DMS53 treated with DMSO at 0.1 percent for 48 hours (cell line): ENCODE results near the gene LDLRAD4.

Source experiments
- DNase-seq: peaks from one replicate; lab custom pipeline; 2025; ENCODE audit not compliant: unreplicated experiment; lab: John Stamatoyannopoulos, UW

LDLRAD4 gene

DNA sequence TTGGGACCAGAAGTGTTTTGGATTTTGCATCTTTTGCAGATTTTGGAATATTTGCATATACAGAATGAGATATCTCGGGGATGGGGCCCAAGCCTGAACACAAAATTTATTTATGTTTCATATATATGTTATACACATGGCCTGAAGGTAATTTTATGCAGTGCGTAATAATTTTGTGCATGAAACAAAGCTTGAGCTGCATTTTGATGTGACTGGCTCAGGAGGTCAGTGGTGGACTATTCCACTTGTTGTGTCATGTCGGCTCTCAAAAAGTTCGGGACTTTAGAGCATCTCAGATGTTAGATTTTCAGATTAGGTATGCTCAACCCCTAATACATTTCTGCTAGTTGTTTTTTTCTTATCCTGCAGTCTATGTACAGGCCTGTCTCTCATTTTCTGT lies 362.4 kb downstream of the LDLRAD4 start:
- DNase-seq, result no peak

DNA sequence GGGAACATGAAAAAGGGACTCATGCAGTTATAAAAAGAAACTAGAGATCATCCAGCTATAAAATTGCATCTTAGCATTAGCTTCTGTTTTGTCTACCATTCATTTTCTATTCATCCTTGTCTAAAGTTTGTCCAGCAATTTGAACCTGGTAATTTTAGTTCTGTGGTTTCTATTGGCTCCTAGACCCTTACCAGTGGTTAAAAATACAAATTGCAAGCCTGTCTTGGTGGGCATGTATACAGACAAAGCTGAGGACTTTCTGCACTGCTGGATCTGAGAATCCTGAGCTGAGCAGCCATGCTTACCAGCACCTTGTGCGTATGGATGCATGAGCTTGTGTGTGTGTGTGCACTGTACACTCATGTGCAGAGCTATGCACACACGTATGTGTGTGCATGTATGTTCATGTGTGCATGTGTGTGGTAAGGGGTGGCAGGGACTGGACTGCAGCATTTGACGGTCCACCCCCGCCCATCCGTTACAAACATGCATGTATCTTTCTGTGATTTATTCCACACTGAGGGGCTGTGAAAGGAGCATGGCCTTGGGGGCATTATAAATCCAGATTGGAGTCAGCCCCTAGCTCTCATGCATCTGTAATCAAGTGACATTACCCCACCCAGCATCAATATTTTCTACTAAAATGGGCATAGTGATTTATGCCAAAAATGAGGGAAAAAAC lies 363.1 kb downstream of the LDLRAD4 start:
- DNase-seq, result no peak

DNA sequence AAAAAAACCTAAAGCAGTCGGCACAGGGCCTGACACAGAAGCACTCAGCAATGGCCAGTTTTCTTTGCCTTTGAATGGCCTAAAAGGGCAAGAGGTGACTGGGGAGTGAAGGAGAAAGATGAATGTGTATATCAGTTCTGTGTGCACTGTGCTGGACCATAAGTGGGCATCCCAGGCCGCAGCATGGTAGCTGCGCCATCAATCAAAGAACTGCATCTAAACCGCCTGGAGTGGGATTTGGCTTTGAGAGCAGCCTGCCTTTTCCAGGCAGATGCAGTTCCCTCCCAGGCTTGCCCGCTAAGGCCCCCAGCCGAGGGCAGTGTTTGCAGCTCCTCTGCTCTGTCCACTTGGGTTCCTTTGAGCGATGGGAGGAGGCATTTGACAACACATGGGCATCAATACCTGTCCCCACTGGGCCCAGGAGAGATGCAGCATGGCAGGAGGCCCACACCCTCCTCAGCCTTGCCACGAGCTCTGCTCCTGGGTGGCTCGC lies 363.7 kb downstream of the LDLRAD4 start:
- no peak for DNase-seq

GRCh38 chr18:13583576-13584550 lies 365.3 kb downstream of the LDLRAD4 start:
- no peak for DNase-seq

DNA sequence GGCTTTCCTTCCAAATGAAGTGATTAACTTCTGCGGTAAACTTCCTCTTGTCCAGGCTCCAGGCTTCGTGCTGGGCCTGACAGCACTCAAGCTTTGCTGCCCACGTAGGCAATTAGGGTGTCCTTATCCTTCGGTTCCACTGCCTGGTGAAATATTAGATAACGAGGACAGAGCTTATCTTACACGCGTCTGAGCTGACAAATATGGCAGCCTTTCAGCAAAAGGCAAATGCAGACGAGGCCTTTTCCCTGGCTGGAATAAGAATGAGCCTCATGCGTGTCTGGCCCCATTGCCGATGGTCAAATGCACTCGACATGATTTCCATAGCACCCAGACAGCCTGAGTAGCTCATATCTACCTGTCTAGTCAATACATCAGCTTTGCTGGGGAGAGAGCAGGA lies 366.3 kb downstream of the LDLRAD4 start:
- no peak for DNase-seq

DNA sequence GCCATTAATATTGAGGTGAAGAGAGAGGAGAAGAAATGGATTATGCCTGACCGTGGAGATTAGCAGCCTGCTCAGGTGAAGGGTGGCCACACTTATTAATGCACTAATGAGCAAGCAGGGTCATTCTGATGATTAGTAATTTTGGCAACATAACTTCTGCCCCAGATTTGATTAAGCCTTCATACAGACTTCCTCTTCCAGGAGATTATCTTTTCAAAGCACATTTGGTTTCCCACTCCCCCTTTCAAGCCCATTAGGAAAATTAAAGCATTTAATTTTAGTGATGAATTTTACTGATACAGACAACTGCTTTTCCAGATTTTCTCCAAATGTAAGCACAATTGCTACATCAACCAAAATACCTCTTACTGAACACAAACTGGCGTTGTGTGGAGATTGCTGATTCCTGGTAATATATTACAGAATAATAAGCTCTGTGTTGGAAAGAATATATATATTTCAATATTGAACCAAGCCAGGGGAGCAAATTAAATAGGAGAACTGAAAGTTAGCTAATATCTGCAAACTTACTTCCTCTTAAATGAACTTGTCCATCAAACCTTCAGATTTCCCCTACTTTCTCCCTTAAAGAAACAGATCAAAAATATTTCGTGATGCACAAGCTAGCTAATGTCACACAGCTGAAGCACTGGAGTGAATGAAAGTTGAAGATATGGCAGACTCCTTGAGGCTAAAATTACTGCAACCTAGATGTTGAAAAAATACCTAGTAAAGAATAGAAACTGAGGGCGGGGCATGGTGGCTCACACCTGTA lies 367.0 kb downstream of the LDLRAD4 start:
- no peak for DNase-seq

GRCh38 chr18:13587001-13587400 lies 368.4 kb downstream of the LDLRAD4 start:
- DNase-seq, result no peak

- DNase-seq, result no peak
Measured at GRCh38 chr18:13587477-13587876, 368.9 kb downstream of the LDLRAD4 start.

DNA sequence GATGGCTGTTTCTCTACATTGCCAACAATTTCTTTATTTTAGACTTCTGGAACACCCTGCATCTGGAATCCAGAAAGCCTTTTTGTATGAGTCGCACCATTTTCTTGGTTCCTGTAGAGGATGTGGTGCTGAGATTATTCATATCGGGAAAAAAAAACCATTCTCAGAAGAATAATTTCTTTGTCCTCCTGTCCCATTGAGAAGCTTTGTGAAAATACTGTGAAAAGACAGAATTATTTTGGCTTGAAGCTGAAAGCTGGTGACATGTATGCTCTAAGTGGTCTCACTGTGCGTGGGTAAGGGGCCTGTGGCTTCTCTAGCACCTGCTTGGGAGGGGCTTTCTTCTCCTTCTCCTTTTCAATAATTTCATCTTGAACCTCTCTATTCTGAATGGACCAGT lies 369.4 kb downstream of the LDLRAD4 start:
- DNase-seq, result no peak

DNA sequence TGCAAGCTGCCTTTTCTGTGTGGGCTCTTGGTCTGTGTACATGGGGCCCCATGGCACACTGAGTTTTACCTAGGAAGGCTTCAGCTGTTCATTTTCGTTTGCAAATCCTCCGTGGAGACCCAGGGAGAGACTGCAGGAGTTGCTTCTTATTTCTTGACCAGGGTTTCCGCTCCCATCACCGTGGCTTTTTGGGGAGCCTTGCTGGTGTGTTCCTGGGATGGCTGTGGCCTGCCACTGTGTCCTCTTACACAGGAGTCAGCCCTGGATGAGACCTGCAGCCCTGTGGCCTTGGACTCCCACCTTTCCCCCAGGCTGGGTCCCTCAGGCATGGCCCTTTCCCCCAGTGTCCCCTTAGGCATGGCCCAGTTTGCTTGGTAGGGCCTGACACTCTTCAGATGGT lies 370.8 kb downstream of the LDLRAD4 start:
- DNase-seq, result no peak

DNA sequence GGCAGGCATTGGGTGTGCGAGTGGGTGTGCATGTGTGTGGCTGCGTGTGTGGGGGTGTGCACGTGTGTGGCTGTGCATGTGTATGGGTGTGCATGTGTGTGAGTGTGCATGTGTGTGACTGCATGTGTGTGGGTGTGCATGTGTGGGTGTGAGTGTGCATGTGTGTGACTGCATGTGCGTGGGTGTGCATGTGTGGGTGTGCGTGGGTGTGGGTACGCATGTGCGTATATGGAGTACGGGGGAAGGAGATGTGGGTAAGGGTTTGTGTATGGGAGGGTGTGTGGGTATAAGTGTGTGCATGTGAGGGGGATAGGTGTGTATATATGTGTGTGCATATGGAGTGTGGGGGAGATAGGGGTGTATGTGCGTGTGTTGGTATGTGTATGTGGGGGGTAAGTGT lies 371.4 kb downstream of the LDLRAD4 start:
- no peak for DNase-seq

- no peak for DNase-seq
Measured at GRCh38 chr18:13592246-13592645, 373.7 kb downstream of the LDLRAD4 start.

GRCh38 chr18:13594551-13594950 lies 376.0 kb downstream of the LDLRAD4 start:
- no peak for DNase-seq

DNA sequence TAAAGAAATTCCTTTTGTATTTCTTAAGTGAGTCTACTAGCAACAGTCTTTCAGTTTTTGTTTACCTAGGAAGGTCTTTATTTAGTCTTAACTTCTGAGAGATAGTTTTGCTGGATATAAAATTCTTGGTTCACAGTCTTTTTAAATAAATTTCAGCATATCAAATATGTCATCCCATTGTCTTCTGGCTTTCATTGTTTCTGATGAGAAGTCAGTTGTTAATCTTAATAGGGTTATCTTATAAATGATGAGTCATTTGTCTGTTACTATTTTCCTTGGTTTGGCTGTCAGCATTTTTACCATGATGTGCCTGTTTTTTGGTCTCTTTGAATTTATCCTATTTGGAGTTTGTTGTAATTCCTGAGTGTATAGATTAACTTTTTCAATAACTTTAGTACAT lies 378.5 kb downstream of the LDLRAD4 start:
- no peak for DNase-seq

DNA sequence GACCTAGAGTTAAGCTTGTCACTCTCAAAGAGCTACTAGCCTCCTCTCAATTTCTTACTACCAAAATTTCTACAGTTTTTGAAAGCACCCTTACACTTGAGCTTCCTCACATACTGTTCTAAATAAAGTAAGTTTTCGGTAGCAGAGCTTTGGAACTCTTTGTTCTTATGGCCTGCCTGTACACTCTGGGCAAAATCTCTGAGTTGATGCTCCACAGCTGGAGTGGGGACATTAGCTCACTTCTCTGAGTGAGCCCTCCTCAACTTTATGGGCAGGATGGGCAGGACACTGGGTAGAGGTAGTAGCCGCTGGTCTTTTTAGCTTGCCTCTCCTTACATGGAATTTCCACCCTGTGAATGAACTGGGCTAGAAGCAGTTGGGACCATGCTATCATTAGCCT lies 380.0 kb downstream of the LDLRAD4 start:
- DNase-seq, result no peak

- no peak for DNase-seq
Measured at GRCh38 chr18:13599031-13599430, 380.5 kb downstream of the LDLRAD4 start.

DNA sequence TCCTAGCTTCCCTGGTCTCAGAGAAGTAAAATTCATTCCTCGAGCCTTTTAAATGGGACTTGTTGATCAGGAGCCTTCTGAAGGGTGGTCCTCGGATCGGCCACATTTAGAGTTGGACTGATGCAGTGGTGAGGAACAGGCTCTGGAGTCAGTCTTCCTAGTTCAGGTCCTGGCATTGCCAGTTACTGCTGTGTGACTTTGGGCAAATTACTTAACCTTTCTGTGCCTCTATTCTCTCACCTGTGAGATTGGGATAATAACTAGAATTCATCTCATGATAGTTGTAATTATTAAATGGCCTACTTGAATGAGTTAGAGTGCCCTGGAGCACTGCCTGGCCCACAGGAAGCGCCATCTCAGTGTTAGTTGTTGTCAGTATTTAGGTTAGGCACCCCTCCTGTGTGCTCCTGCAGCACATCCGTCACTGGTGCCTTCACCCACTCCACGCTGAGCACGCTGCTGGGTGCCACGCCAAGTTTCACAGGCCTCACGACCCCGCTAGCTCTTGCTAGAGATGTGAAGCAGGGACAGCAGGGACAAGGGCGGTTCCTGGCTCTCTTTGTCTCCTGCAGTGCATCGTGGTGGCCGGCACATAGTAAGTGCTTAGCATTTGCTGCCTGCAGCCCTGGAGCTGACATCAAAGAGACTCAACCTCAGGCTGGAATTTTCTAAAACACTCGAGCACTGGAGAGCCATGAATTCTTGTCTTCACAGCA lies 384.9 kb downstream of the LDLRAD4 start:
- DNase-seq, result no peak

DNA sequence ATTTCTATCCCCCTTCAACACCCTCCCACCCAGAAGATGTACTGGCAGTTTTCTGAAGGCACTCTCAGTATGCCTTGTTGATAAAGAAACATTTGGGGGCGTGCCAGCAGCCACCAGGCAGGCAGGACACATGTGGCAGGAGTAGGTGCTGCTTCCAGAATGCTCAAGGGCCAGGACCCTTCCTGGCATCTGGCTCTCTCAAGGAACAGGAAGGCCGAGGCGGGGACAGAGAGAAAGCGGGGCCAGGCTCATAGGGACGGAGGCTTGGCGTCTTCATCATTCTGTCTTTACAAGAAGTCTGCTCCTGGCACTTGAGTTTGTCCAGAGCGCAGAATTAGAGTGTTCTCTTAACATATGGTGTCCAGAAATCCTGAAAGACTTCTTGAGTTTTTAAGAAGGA lies 386.2 kb downstream of the LDLRAD4 start:
- no peak for DNase-seq

DNA sequence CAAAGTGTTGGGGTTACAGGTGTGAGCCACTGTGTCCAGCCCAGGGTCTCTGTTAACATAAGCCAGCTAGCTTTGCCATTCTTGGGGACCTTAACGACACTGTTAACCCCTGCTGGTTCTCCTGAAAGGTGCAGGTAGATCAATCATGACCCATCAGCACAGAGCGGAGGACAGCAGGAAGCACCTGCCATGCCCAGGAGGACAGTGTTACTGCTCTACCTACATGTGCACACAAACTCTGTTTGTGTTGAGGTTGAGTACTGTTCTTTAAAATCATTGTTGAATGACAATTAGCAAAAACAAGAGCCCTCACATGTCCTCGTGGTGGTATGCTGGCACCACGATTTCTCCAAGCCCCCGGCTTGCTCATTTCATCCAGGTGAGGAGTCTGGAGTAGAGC lies 386.9 kb downstream of the LDLRAD4 start:
- no peak for DNase-seq

- no peak for DNase-seq
Measured at GRCh38 chr18:13605901-13606300, 387.3 kb downstream of the LDLRAD4 start.
